IMR-90 (cell line): ENCODE data around the gene ANK2. TPM values are rescaled to one million over a fixed set of nuclear protein-coding genes. Genes with fewer than 3 reads are reported as not detected.

Source experiments
- ATAC-seq: fragments of 200-7000 bp; cut with Tn5 transposase; 2 replicates; pipeline ENCODE4 v1.9.1; 2020; ENCODE audit warnings: low read depth, mild to moderate bottlenecking, moderate library complexity
- BruUV-seq: library from RNA; stranded (reverse); fragments of 400-500 nt; replicated peaks from 2 replicates; lab custom pipeline; 2021; lab: Mats Ljungman, UMichigan
- CTCF ChIA-PET: fragments of 300-600 bp; formaldehyde crosslinking; extraction: SDS; loops from one replicate; lab custom pipeline; 2021; ENCODE audit warnings: antibody characterized with exemption; lab: Yijun Ruan, JAX
- POLR2A ChIA-PET: fragments of 300-600 bp; sonication (Branson Sonifier 250); formaldehyde crosslinking; loops from one replicate; lab custom pipeline; 2022; ENCODE audit warnings: antibody characterized with exemption; ENCODE audit not compliant: unreplicated experiment; lab: Charles Lee
- DNase-seq: peaks from one replicate; pipeline ENCODE4 v3.0.0; 2013
- H2AFZ ChIP-seq: replicated peaks from 2 replicates; pipeline ENCODE3; 2013; ENCODE audit warnings: low read length, mild to moderate bottlenecking; ENCODE audit not compliant: poor library complexity
- H2AK5ac ChIP-seq: 2 replicates; pipeline ENCODE4 v1.6.1; 2013; ENCODE audit warnings: low read depth, low read length, inconsistent platforms
- H2AK9ac ChIP-seq: replicated peaks from 2 replicates; pipeline ENCODE3; 2013; ENCODE audit warnings: mild to moderate bottlenecking, low read depth, low read length, moderate library complexity; ENCODE audit not compliant: poor library complexity
- H2BK120ac ChIP-seq: 2 replicates; pipeline ENCODE4 v1.6.1; 2013; ENCODE audit warnings: low read depth, low read length, inconsistent platforms
- H2BK15ac ChIP-seq: 3 replicates; pipeline ENCODE4 v1.6.1; 2013; ENCODE audit warnings: low read depth, low read length, inconsistent platforms
- H2BK20ac ChIP-seq: 2 replicates; pipeline ENCODE4 v1.6.1; 2013; ENCODE audit warnings: low read depth, mild to moderate bottlenecking, inconsistent platforms, low read length, moderate library complexity
- H2BK5ac ChIP-seq: 2 replicates; pipeline ENCODE4 v1.6.1; 2013; ENCODE audit warnings: mild to moderate bottlenecking, low read depth, low read length, inconsistent platforms; ENCODE audit not compliant: poor library complexity, severe bottlenecking
- H3K14ac ChIP-seq: replicated peaks from 2 replicates; pipeline ENCODE4 v1.6.1; 2013; ENCODE audit warnings: low read depth, low read length, inconsistent platforms
- H3K18ac ChIP-seq: 2 replicates; pipeline ENCODE4 v1.6.1; 2013; ENCODE audit warnings: low read depth, low read length, control low read depth
- H3K23ac ChIP-seq: 2 replicates; pipeline ENCODE4 v1.6.1; 2013; ENCODE audit warnings: low read depth, low read length, inconsistent platforms
- H3K27ac ChIP-seq: 2 replicates; pipeline ENCODE4 v1.5.1; 2013; ENCODE audit warnings: mild to moderate bottlenecking, control low read depth, low read length; ENCODE audit not compliant: insufficient read depth
- H3K27me3 ChIP-seq: 2 replicates; pipeline ENCODE4 v1.6.1; 2013; ENCODE audit warnings: low read length; ENCODE audit not compliant: control insufficient read depth, insufficient read depth
- H3K36me3 ChIP-seq: 2 replicates; pipeline ENCODE4 v1.6.1; 2013; ENCODE audit warnings: low read length, mixed read lengths; ENCODE audit not compliant: control insufficient read depth, insufficient read depth
- H3K4ac ChIP-seq: 2 replicates; pipeline ENCODE4 v1.6.1; 2013; ENCODE audit warnings: low read depth, low read length, inconsistent platforms
- H3K4me1 ChIP-seq: 2 replicates; pipeline ENCODE4 v1.6.1; 2013; ENCODE audit warnings: low read length, mixed read lengths; ENCODE audit not compliant: control insufficient read depth, insufficient read depth
- H3K4me2 ChIP-seq: 2 replicates; pipeline ENCODE4 v1.6.1; 2013; ENCODE audit warnings: low read depth, mild to moderate bottlenecking, control low read depth, low read length, moderate library complexity
- H3K4me3 ChIP-seq: 2 replicates; pipeline ENCODE4 v1.5.1; 2013; ENCODE audit warnings: low read depth, mild to moderate bottlenecking, control low read depth, low read length, moderate library complexity; ENCODE audit not compliant: insufficient read depth
- H3K56ac ChIP-seq: 2 replicates; pipeline ENCODE4 v1.6.1; 2013; ENCODE audit warnings: low read length, inconsistent platforms; ENCODE audit not compliant: insufficient read depth; ENCODE audit errors: extremely low read depth
- H3K79me1 ChIP-seq, 2 experiments: 2 replicates each; pipeline ENCODE4 v1.6.1; 2013; ENCODE audit warnings: low read length in 2 of 2, inconsistent platforms in 1 of 2, low read depth in 1 of 2
- H3K9ac ChIP-seq: 2 replicates; pipeline ENCODE4 v1.6.1; 2013; ENCODE audit warnings: low read depth, low read length, control low read depth
- H3K9me1 ChIP-seq: 2 replicates; pipeline ENCODE4 v1.6.1; 2013; ENCODE audit warnings: low read length, inconsistent platforms; ENCODE audit not compliant: insufficient read depth
- H3K9me3 ChIP-seq: 2 replicates; pipeline ENCODE4 v1.6.1; 2013; ENCODE audit warnings: low read length; ENCODE audit not compliant: control insufficient read depth, insufficient read depth
- H4K20me1 ChIP-seq: 2 replicates; pipeline ENCODE4 v1.6.1; 2013; ENCODE audit warnings: low read length, inconsistent platforms; ENCODE audit not compliant: insufficient read depth
- H4K5ac ChIP-seq: 2 replicates; pipeline ENCODE4 v1.6.1; 2013; ENCODE audit warnings: mild to moderate bottlenecking, low read depth, low read length, control low read depth
- H4K8ac ChIP-seq, 2 experiments: 2 replicates each; pipeline ENCODE4 v1.6.1; 2013; ENCODE audit warnings: low read depth in 2 of 2, low read length in 2 of 2, control low read depth in 1 of 2, inconsistent platforms in 1 of 2
- H4K91ac ChIP-seq: 2 replicates; pipeline ENCODE4 v1.6.1; 2013; ENCODE audit warnings: low read depth, low read length, inconsistent platforms; ENCODE audit not compliant: insufficient read depth
- MAFK ChIP-seq: IDR thresholded peaks from 2 replicates; pipeline ENCODE4 v1.6.1; 2012; ENCODE audit warnings: low read depth, low read length, improper control_type of control experiment
- NFE2L2 ChIP-seq: fragments of 150-350 bp; IDR thresholded peaks from 2 replicates; pipeline ENCODE4 v1.6.1; 2016; ENCODE audit warnings: low read depth, mild to moderate bottlenecking, low read length
- SMC3 ChIP-seq: fragments of 150-350 bp; IDR thresholded peaks from 2 replicates; pipeline ENCODE4 v1.6.1; 2016; ENCODE audit warnings: low read depth, mild to moderate bottlenecking, antibody characterized with exemption, low read length, moderate library complexity
- WGBS, 2 experiments: methylation state at CpG; one replicate each; pipeline versions ENCODE4 v1.1.5 to v1.1.7; 2013; ENCODE audit warnings: missing lambda C conversion rate in 2 of 2; ENCODE audit not compliant: insufficient read length in 1 of 2; ENCODE audit errors: extremely low coverage in 2 of 2; 5-methylcytosine and 5-hydroxymethylcytosine counted together
- dilution Hi-C: fragments of 300-500 bp; cut with HindIII; formaldehyde crosslinking; loops from one replicate; pipeline ENCODE4 v1.14.3; 2018; ENCODE audit warnings: low sequenced_read_pairs; ENCODE audit not compliant: unreplicated experiment
- in situ Hi-C: fragments of 300-500 bp; cut with MboI; formaldehyde crosslinking; loops from 3 replicates; pipeline ENCODE4 v1.14.3; 2019; ENCODE audit warnings: low sequenced_read_pairs, inconsistent platforms, mixed read lengths
- intact Hi-C: fragments of 100-400 bp; cut with micrococcal nuclease; formaldehyde crosslinking; loops from 2 replicates; pipeline ENCODE4 v1.10.0; 2022
- polyA plus RNA-seq, 3 experiments: library from polyadenylated mRNA; depleted of rRNA; stranded (reverse); fragments of >200 nt; gene quantifications; 2 replicates each; pipeline ENCODE4 v1.2.3, GENCODE V29; 2012; ENCODE audit warnings: low replicate concordance in 1 of 3
- total RNA-seq: library from RNA; depleted of rRNA; stranded (reverse); fragments of >200 nt; gene quantifications from 2 replicates; pipeline ENCODE4 v1.2.3, GENCODE V29; 2012
- TF ChIP-seq, protein P1 (sequence below): conservative IDR thresholded peaks from 2 replicates; pipeline ENCODE4 v1.5.1; 2012; ENCODE audit warnings: mild to moderate bottlenecking, low read depth, low read length, improper control_type of control experiment

The ANK2 gene
- total and polyA plus RNA-seq, 2 of the 4 experiments (the other 2 are of a cell fraction) = 0.82 to 6.6 TPM

DNA sequence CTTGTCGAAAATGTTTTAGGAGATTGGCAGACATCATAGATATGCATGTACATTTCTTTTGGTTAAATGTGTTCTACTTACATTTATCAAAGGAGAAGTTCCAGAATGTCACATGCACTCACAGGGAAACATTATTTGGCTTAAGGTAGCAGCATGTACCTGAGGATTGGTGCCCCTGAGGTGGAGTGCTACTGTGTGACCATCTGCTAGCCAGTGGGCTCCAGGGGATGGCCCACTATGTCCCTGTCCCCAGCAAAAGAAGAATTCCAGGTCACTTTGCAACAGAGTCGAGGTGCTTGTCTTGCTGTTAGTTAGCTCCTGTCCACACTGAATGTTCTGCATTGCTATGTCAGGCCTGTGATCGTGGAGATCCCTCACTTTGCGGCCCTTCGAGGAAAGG lies 283.2 kb downstream of the ANK2 start:
- no peaks in the 10 kb centered on the region for H3K9me3 ChIP-seq
- H2BK15ac ChIP-seq = no peak overlapping the region
- H3K27me3 ChIP-seq = no peaks in the 10 kb centered on the region; the same call in 1 of the 2 replicates
- no peak overlapping the region for H3K18ac ChIP-seq
- H3K27ac ChIP-seq = no peak overlapping the region
- no peak overlapping the region for H3K56ac ChIP-seq
- no peak overlapping the region for H3K4me3 ChIP-seq
- no peak overlapping the region for H3K4ac ChIP-seq
- H3K14ac ChIP-seq = no peak overlapping the region
- no peak overlapping the region for H2BK120ac ChIP-seq
- no TSS peak for BruUV-seq
- TF ChIP-seq MAFK (no peak), SMC3 (no peak), NFE2L2 (no peak)
- TF ChIP-seq, protein P1, sequence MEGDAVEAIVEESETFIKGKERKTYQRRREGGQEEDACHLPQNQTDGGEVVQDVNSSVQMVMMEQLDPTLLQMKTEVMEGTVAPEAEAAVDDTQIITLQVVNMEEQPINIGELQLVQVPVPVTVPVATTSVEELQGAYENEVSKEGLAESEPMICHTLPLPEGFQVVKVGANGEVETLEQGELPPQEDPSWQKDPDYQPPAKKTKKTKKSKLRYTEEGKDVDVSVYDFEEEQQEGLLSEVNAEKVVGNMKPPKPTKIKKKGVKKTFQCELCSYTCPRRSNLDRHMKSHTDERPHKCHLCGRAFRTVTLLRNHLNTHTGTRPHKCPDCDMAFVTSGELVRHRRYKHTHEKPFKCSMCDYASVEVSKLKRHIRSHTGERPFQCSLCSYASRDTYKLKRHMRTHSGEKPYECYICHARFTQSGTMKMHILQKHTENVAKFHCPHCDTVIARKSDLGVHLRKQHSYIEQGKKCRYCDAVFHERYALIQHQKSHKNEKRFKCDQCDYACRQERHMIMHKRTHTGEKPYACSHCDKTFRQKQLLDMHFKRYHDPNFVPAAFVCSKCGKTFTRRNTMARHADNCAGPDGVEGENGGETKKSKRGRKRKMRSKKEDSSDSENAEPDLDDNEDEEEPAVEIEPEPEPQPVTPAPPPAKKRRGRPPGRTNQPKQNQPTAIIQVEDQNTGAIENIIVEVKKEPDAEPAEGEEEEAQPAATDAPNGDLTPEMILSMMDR = no peak
- H2BK5ac ChIP-seq = no peak overlapping the region
- H3K36me3 ChIP-seq = no peaks in the 10 kb centered on the region
- no peaks in the 10 kb centered on the region for H3K4me1 ChIP-seq
- H4K91ac ChIP-seq = no peak overlapping the region
- CTCF ChIA-PET = no interaction called here
- dilution Hi-C loops (no loop called here), intact Hi-C loops (no loop called here), in situ Hi-C loops (no loop called here)
- no peak overlapping the region for H2AFZ ChIP-seq
- H3K4me2 ChIP-seq = no peak overlapping the region
- ATAC-seq (no peak), DNase-seq (no peak)
- WGBS, 2 experiments = 87% methylated on average over 4 of the region's 5 CpGs; no CpG with 5 or more reads in 1 of the 2 experiments
- no peak overlapping the region for H4K8ac ChIP-seq
- H3K9ac ChIP-seq = no peak overlapping the region
- H4K5ac ChIP-seq = no peak overlapping the region
- no peaks in the 10 kb centered on the region for H3K9me1 ChIP-seq
- H3K23ac ChIP-seq = no peak overlapping the region; the same call in 1 of the 2 replicates
- no peaks in the 10 kb centered on the region for H3K79me1 ChIP-seq
- POLR2A ChIA-PET = no interaction called here
- H4K20me1 ChIP-seq = no peaks in the 10 kb centered on the region
- H2BK20ac ChIP-seq = no peak overlapping the region
- H2AK9ac ChIP-seq = peak overlapping the region; percentile 18
- no peak overlapping the region for H2AK5ac ChIP-seq
